ENCODE data around the gene EGF.
"Not testable (repeated sequence)": the region's sequence is repeated elsewhere in the genome, so short reads cannot be mapped to it uniquely, and the experiment has no call there.

The EGF gene

DNA sequence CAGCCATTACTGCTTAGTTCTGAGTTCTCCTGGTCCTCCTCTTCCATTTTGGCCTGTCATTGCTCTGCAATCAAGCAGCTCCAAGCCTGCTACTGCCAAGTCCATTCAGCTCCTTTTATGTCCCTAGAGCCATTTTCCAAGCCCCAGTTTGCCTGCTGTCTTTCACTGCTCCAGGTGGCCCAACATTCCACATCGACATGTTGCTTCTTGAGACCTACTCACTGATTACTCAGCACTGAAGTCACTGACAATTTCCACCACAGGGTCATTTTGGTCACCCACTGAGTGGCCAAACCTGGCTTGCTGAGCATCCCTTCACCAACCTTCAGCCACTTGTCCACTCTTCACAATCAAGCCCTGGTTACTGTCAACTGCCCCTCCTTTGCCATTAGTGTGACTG is 37.6 kb upstream of the EGF start:
- DNase-seq (ENCODE audit: low read depth) = no peak

DNA sequence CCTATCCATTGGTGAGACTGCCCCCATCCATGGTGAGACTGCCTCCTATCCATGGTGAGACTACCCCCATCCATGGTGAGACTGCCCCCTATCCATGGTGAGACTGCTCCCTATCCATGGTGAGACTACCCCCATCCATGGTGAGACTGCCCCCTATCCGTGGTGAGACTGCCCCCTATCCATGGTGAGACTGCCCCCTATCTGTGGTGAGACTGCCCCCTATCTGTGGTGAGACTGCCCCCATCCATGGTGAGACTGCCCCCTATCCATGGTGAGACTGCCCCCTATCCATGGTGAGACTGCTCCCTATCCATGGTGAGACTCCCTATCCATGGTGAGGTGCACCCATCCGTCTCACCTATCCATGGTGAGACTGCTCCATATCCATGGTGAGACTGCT is 37.1 kb upstream of the EGF start:
- not testable (repeated sequence) for DNase-seq (ENCODE audit: low read depth); H3K4me3 ChIP-seq (ENCODE audit: control insufficient read depth, low read depth, low read length)

More for the DNA sequence above, 37.6 kb upstream of the EGF start:
- H3K4me3 ChIP-seq (ENCODE audit: control insufficient read depth, low read depth, low read length) = no peak overlapping the region
- TF ChIP-seq, protein P1, sequence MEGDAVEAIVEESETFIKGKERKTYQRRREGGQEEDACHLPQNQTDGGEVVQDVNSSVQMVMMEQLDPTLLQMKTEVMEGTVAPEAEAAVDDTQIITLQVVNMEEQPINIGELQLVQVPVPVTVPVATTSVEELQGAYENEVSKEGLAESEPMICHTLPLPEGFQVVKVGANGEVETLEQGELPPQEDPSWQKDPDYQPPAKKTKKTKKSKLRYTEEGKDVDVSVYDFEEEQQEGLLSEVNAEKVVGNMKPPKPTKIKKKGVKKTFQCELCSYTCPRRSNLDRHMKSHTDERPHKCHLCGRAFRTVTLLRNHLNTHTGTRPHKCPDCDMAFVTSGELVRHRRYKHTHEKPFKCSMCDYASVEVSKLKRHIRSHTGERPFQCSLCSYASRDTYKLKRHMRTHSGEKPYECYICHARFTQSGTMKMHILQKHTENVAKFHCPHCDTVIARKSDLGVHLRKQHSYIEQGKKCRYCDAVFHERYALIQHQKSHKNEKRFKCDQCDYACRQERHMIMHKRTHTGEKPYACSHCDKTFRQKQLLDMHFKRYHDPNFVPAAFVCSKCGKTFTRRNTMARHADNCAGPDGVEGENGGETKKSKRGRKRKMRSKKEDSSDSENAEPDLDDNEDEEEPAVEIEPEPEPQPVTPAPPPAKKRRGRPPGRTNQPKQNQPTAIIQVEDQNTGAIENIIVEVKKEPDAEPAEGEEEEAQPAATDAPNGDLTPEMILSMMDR (conservative IDR thresholded peaks at IDR 0.05; ENCODE audit: control insufficient read depth, insufficient read depth, low read depth, low read length) = no peak

DNA sequence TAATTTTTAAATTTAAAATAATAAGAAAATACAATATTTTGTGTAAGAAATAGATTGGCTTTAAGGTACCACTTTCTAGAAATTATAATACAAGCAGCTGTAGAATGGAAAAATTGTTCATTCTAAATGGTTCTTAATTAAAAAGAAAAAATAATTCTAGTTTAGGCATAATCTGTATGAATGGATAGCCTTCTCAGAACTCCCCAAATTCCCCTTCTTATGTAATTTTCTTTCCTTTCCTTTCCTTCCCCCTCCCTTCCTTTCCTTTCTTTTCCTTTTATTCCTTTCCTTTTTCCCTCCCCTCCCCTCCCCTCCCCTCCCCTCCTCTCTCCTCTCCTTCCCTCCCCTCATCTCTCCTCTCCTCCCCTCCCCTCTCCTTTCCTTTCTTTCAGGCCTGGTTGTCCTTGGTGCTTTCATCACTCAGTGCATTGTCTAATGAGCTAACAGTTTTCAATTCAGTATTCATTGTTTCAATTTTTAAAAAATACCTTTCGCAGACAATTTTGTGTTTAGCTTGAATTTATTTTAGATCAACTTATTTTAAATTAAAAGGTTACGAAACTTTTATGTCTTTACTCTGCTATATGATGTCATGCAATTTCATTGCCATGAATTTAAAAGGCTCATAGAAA is 35.9 kb upstream of the EGF start:
- TF ChIP-seq, protein P1 (conservative IDR thresholded peaks at IDR 0.05; ENCODE audit: control insufficient read depth, insufficient read depth, low read depth, low read length) = no peak
- DNase-seq (ENCODE audit: low read depth) = no peak
- no peak overlapping the region for H3K4me3 ChIP-seq (ENCODE audit: control insufficient read depth, low read depth, low read length)

DNA sequence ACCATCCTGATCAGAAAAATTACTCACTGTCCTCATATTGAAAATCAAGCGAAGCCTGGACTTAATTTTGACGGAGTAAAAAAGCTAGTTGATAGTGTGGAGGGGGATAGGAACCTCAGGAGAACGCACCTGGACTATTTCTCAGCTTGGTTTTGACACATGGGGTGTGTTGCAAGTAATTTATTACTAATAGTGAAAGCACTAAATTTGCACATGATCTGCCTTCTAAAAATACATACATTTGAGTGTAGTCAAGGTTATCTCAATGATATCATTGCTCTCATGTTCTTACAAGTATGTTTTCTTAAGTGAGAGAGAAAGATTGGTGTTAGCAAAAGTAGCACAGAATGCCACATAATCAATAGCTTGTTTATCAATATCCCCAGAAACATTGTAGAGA is 35.3 kb upstream of the EGF start:
- H3K4me3 ChIP-seq (ENCODE audit: control insufficient read depth, low read depth, low read length) = no peak overlapping the region
- DNase-seq (ENCODE audit: low read depth) = no peak
- TF ChIP-seq, protein P1 (conservative IDR thresholded peaks at IDR 0.05; ENCODE audit: control insufficient read depth, insufficient read depth, low read depth, low read length) = no peak

DNA sequence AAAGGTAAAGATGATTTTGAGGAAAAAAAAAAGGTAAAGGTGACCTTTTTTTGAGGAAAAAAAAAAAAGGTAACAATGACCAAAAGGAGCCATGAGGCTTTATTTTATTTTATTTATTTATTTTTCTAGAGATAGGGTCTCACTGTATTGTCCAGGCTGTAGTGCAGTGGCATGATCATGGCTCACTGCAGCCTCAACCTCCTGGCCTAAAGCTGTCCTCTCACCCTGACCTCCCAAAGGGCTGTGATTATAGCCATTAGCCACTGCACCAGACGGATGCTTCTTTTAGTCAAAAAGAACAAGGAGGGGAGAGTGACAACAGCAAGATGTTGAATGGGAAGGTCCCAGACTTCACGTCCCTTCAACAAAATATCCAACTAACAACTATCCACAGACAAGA is 34.3 kb upstream of the EGF start:
- no peak for DNase-seq (ENCODE audit: low read depth)
- TF ChIP-seq, protein P1 (conservative IDR thresholded peaks at IDR 0.05; ENCODE audit: control insufficient read depth, insufficient read depth, low read depth, low read length) = no peak
- no peak overlapping the region for H3K4me3 ChIP-seq (ENCODE audit: control insufficient read depth, low read depth, low read length)

DNA sequence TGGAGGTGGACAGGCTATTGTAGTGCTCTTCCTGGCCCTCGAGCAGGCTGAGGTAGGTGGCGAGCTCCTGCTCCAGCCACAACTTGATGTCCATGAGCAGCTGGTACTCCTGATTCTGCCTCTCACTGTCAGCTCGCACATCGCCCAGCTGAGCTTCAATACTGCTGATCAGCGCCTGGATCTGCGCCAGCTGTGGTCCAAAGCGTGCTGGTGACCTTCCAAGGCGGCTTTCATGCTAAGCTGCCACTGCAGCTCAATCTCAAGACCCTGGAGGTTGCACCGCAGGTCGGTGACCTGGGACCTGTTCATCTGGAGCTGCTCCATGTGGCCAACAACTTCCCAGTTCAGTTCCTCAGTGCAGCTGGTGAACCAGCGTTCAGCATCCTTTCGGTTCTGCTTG is 33.6 kb upstream of the EGF start:
- H3K4me3 ChIP-seq (ENCODE audit: control insufficient read depth, low read depth, low read length) = no peak overlapping the region
- DNase-seq (ENCODE audit: low read depth) = no peak
- TF ChIP-seq, protein P1 (conservative IDR thresholded peaks at IDR 0.05; ENCODE audit: control insufficient read depth, insufficient read depth, low read depth, low read length) = no peak

DNA sequence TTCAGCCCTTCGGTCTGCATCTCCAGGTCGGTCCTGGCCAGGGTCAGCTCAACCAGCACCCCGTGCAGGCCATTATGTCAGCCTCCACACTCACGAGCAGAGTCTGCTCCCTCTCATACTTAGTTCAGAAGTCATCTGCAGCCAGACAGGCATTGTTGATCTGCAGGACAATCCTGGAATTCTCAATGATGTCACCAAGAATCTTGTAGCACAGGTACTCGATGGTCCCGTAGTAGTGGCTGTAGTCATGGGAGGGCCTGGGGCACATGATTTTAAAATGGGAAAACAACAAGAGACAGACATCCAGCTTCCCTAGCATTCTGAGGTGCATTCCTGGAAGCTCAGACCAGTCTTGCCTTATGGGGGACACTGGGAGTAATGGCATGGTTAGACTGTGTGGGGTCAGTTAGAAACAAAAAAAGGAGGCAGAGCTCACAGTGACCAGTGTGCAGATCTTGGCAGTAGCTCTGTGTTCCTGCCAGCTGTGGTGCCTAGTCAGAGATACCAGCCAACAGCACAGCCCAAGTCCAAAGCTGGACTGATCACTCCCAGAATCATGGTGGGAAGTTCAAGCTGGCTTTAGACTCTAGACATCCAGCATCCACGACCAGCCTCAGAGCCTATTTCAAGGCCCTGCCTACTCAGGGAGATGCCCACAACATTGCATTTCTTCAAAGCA is 32.9 kb upstream of the EGF start:
- no peak overlapping the region for H3K4me3 ChIP-seq (ENCODE audit: control insufficient read depth, low read depth, low read length)
- TF ChIP-seq, protein P1 (conservative IDR thresholded peaks at IDR 0.05; ENCODE audit: control insufficient read depth, insufficient read depth, low read depth, low read length) = no peak

More for the DNA sequence above, 32.9 kb upstream of the EGF start:
- no peak for DNase-seq (ENCODE audit: low read depth)
